Measurements from ENCODE around the gene POM121.

DNA sequence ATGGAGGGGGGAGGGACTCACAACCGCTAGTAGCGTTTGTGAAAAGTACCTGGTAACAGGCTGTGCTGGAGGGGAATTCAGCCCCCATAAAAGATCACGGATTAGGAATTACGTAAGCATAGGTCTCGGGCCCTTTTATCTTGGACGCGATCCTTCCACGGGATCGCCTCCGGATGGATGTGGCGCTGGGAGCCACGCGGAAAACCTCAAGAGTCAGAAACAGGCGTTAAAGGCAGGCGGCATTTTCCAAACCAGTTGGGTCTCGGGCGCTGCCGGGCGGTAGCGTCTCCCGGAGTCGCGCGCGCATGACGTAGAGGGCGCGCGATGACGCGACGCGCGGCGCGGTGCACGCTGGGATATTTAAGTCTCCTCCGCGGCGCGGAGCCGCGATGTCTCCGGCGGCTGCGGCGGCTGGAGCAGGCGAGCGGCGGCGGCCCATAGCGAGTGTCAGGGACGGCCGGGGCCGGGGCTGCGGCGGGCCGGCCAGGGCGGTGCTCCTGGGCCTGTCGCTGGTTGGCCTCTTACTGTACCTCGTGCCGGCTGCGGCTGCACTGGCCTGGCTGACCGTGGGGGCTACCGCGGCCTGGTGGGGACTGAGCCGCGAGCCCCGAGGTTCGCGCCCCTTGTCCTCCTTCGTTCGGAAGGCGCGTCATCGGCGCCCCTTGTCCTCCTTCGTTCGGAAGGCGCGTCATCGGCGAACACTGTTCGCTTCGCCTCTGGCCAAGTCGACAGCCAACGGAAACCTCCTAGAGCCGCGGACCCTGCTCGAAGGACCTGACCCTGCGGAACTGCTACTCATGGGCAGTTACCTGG, at the start of gene POM121:
- TF ChIP-seq EZH2 (IDR thresholded peaks at IDR 0.05; ENCODE audit: borderline replicate concordance) (no peak), CTCF (IDR thresholded peaks at IDR 0.05; ENCODE audit: poor library complexity) (no peak), EZH2phosphoT487 (IDR thresholded peaks at IDR 0.05; ENCODE audit: low read depth, severe bottlenecking, unreplicated experiment) (no peak)
